HG03060 (cell line): ENCODE results near the gene PCNX2.
"Not testable (repeated sequence)": the region's sequence is repeated elsewhere in the genome, so short reads cannot be mapped to it uniquely, and the experiment has no call there.

ENCODE experiments used
- ATAC-seq: cut with Tn5 transposase; IDR thresholded peaks from one replicate; pipeline ENCODE4 v1.9.1; 2021; ENCODE audit warnings: low read depth, moderate number of reproducible peaks; ENCODE audit not compliant: unreplicated experiment

The PCNX2 gene

DNA sequence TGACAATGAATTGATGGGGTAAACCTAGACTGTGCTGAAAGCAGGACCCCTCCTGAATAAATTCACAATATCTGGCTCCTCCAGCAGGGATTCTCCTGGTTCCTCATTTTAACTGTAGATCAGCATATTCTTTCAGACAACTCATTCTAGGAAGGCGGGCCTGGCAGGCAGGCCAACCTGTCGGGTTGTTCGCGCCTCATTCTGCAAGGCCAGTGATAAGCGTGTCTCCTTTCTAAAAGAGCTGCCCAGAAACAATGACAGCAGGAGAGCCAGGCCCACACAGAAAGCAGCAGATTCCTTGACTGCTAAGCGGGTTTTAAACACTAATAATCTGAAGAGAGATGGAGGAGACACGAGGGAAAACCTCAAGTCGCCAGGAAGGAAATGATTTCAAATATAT, 275.1 kb downstream of the PCNX2 start:
- no peak for ATAC-seq

DNA sequence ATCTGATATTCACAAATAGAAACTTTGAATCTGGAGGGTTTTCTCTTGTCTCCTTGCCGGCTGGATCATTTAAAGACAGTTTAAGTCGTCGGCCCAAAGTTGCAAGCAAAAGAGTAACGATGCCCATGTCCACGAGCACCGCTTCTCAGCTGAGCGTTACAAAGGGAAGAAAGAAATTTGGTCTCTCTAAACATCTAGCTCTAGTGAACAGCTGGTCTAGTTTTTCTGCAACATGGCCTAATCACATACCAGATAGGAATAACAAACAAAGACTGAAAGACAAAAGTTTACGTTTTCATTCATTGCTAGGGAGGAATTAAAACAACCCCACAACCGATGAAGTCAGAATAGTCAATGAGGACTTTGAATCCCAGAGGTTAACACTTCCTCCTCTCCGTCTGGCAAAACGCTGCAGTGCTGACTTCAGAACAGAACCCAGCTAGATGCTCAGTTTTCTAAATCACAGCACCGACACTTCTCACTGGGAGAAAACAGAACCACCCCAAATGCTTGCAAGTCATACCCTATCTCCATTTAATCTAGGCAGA, 275.7 kb downstream of the PCNX2 start:
- no peak for ATAC-seq

- ATAC-seq = no peak
Observed at GRCh38 chr1:233019083-233019482, 276.4 kb downstream of the PCNX2 start.

GRCh38 chr1:233016798-233017197, 278.7 kb downstream of the PCNX2 start:
- ATAC-seq = no peak

DNA sequence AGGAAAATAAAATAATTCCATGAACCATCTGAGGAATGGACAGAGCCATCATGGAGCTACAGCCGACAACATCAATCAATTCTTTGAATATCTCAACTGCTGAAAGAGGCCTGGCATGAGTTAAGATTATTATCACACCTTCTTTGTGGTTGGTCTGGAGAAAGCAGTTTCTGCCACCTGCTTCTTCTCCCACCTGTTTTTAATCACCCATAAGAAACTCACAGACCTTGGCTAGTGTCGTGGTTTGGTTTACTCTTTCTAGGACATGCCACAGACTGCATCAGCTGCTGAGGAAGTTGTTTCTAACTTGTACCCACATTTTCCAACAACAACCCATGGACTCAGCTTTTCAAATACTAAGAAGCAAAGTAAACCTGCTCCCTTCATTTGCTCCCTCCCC, 279.6 kb downstream of the PCNX2 start:
- ATAC-seq = no peak

GRCh38 chr1:233012021-233012420, 283.5 kb downstream of the PCNX2 start:
- ATAC-seq = no peak

DNA sequence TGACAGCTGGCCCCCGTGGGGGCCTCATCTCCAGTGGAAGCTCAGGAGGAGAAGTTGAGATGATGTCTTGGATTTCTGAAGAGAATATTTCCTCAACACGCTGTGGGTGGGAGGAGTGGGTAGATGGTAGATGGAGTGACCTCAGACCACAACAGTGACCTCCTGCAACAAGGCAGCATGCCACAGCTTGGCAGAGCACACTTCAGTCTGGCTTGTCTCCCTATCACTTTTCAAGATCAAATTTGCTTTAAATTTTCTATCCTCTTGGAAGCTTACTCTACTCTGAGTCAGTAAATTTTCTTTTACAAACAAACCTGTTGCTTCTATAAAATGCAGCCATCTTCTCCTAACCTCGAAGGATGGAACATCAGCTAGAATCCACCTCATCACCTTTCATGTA, 285.4 kb downstream of the PCNX2 start:
- ATAC-seq = no peak

GRCh38 chr1:233006541-233006973, 289.0 kb downstream of the PCNX2 start:
- no peak for ATAC-seq

GRCh38 chr1:233006108-233006507, 289.4 kb downstream of the PCNX2 start:
- ATAC-seq = no peak

- ATAC-seq = no peak
Observed at GRCh38 chr1:233005703-233006102, 289.8 kb downstream of the PCNX2 start.

GRCh38 chr1:233005156-233005555, 290.4 kb downstream of the PCNX2 start:
- ATAC-seq = no peak

- ATAC-seq = no peak
Observed at GRCh38 chr1:233004451-233004850, 291.1 kb downstream of the PCNX2 start.

- not testable (repeated sequence) for ATAC-seq
Observed at GRCh38 chr1:233003638-233004037, 291.9 kb downstream of the PCNX2 start.

GRCh38 chr1:232999956-233000625, 295.4 kb downstream of the PCNX2 start:
- no peak for ATAC-seq

DNA sequence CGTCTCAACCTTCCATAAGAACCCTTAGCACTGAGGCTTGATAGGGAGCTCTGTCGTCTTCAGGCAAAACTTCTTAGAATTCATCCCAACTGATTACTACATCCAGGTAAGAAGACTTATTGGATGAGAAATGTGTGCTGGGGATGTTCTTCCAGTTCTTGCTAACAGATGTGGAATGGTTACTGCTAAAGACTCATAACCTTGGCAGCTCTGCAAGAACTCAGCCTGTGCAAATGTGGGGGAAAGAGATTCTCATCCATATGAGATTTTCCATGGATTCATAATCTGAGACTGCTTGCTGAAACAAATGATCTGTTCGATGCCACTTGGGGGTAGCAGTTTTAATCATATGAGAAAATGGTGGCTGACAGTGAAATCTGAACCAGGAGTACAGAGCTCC, 296.9 kb downstream of the PCNX2 start:
- no peak for ATAC-seq

- no peak for ATAC-seq
Observed at GRCh38 chr1:232998138-232998537, 297.4 kb downstream of the PCNX2 start.

GRCh38 chr1:232996143-232996542, 299.4 kb downstream of the PCNX2 start:
- no peak for ATAC-seq

GRCh38 chr1:232995189-232995588, 300.3 kb downstream of the PCNX2 start:
- ATAC-seq = no peak

- no peak for ATAC-seq
Observed at GRCh38 chr1:232993555-232993954, 302.0 kb downstream of the PCNX2 start.

- ATAC-seq = no peak
Observed at GRCh38 chr1:232992227-232992626, 303.3 kb downstream of the PCNX2 start.

DNA sequence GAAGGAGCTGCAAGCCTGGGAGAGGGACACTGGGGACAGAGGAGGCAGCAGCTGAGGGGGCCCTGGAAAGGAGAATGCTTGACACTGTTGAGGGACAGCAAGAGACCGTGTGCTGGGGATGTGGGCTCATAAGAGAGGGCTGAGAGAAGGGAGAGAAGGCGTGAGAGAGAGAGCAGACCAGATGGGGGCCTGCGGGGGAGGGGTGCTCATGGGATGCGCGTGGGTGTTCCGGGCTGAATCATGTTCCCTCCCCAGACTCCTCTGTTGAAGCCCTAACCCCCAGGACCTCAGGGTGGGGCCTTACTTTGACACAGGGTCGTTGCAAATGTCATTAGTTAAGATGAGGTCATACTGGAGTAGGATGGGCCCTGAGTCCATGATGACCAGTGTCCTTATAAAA, 304.3 kb downstream of the PCNX2 start:
- no peak for ATAC-seq
